Stimulated activated CD8-positive, alpha-beta memory T cell treated with anti-CD3 and anti-CD28 coated beads, Interleukin-15, amount 100 ng/mL, for 24 hours (primary cell): ENCODE data around the gene CCDC87.
"Not testable (repeated sequence)": the region's sequence is repeated elsewhere in the genome, so short reads cannot be mapped to it uniquely, and the experiment has no call there.

Experiments used
- DNase-seq: peaks from one replicate; pipeline ENCODE4 v3.0.0-alpha.2; 2020; ENCODE audit warnings: low read depth

CCDC87 gene, protein sequence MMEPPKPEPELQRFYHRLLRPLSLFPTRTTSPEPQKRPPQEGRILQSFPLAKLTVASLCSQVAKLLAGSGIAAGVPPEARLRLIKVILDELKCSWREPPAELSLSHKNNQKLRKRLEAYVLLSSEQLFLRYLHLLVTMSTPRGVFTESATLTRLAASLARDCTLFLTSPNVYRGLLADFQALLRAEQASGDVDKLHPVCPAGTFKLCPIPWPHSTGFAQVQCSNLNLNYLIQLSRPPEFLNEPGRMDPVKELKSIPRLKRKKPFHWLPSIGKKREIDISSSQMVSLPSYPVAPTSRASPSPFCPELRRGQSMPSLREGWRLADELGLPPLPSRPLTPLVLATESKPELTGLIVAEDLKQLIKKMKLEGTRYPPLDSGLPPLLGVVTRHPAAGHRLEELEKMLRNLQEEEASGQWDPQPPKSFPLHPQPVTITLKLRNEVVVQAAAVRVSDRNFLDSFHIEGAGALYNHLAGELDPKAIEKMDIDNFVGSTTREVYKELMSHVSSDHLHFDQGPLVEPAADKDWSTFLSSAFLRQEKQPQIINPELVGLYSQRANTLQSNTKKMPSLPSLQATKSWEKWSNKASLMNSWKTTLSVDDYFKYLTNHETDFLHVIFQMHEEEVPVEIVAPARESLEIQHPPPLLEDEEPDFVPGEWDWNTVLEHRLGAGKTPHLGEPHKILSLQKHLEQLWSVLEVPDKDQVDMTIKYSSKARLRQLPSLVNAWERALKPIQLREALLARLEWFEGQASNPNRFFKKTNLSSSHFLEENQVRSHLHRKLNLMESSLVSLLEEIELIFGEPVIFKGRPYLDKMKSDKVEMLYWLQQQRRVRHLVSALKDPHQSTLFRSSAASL

DNA sequence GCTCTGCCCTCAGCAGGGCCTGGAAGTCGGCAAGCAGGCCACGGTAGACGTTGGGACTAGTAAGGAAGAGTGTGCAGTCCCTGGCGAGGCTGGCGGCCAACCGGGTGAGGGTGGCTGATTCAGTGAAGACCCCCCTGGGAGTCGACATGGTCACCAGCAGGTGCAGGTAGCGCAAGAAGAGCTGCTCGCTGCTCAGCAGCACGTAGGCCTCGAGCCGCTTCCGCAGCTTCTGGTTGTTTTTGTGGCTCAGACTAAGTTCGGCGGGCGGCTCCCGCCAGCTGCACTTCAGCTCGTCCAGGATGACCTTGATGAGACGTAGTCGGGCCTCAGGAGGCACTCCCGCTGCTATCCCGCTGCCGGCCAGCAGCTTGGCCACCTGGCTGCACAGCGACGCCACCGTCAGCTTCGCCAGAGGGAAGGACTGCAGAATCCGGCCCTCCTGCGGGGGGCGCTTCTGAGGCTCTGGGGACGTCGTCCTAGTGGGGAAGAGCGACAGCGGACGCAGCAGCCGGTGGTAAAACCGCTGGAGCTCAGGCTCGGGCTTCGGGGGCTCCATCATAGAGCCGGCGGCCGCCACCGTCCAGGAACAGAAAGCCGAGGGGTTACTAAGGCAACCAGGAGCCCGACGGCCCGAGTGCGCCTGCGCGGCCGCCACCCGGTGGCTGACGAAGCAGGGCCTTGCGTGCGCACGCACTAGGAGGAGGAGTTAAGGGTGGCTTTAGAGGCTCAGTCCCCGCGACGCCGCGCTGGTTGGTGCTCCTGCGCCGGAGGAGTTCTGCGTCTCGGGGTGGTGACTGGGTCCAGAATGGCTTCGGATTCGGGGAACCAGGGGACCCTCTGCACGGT, at the start of gene CCDC87, which contains the start of gene CCS:
Gene CCDC87, minus strand, starts transcription at position 607 of the 846 bp plus-strand sequence. Its CDS starts 48 bp downstream, at position 559.
Gene CCS, plus strand, starts transcription at position 729 of the 846 bp plus-strand sequence. Its CDS starts 77 bp downstream, at position 806.
- DNase-seq, result peak; percentile 98

DNA sequence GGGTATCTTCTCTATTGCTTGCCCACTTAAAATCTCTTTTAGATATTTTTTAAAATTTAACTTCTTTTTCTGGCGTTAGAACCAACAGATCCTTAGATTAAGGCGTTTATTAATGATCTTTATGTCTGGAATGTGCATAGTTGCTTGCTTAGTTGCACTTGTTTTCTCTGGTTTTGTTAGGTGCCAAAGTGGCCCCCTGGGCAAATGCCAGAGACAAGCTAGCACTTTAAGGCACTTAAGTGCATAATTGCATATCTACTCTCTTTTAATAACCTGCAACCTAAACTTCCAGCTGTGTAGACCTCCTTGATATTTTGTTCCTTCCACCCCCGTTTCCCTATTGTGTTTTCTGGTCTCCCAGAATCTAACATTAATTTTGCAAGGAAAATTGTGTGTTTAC, 49.0 kb upstream of the CCDC87 start:
- DNase-seq, result no peak

DNA sequence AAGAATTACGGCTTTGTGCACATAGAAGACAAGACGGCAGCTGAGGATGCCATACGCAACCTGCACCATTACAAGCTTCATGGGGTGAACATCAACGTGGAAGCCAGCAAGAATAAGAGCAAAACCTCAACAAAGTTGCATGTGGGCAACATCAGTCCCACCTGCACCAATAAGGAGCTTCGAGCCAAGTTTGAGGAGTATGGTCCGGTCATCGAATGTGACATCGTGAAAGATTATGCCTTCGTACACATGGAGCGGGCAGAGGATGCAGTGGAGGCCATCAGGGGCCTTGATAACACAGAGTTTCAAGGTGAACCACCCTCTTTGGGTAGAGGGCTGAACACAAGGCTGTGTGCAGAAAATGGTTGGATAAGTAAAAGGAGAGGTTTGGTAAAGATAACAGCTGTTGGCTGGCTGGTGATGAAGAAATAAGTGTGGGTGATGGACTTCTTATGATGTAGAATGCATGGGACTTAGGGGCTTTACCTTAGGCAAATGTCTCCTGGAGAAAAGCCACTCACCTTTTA, 47.0 kb upstream of the CCDC87 start:
- DNase-seq, result not testable (repeated sequence)

DNA sequence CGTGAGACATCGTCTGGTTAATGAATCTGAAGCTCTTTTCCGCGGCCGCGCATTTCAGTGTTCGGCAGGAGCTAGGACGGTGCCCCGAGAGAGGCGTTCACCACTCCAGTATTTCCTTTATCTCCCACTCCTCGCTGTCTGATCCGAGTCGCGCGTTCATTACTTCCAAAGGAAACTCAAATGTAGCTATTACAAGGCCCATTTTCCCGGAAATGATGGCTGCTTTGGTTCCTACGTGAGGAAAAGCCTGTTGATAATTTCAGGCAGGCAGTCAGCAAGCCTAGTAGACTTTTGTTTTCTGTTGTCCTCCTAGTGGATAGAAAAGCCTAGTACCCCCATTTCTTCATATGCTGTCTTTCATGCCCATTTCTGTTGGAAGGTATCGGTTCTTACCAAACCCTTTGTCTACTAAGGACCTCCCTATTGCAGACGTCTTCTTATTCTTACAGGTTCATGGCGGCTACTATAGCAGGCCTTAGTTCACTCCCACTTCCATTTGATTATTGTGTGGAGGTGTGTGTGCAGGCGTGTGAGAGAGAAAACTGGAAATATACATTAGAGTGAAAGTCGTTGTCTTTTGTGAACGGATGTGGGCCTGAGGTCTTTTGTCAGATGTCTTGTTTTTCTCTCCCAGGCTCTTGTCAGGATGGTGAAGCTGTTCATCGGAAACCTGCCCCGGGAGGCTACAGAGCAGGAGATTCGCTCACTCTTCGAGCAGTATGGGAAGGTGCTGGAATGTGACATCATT, 46.4 kb upstream of the CCDC87 start:
- DNase-seq, result no peak

DNA sequence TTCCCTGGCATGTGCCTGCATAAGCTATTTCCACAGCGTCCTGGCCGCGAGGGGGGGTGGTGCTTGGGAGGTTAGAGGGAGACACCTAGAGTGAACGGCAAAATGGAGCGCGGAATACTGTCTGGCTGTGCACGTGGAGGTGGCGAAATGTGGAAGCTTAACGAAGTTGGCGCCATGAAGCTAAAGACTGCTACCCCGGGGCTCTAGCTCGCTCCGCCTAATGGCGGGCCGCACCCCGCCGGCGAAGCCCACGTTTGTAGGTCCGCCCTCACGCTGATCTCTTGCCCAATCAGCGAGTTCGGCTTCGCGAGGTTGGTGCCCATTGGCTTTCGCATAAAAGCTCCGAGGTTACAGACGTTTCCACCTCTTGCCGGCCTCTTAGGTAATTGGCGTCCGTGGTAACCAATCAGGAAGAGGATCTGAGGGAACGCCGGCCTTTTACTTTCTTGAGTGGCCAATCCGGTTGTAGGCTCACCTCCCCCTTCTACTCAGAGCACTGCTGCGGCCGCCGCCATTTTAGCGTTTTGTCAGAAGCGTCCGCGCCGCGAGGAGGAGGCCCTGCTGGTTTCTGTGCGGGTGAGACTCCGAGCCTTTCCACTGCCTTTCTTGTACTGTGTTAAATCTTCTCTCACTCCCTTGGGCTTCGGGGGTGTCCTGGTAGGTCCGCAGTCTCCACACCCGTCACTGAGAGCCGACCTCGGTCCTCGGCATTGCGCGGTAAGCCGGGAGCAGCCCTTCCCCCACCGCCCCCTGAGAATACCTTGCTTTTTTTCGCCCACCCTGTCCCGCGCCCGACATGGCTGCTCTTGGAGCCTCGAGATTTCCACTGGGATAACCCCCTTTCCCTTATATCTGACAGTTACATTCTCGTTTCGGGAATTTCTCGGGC, 45.6 kb upstream of the CCDC87 start, which contains the start of gene RBM4:
Gene RBM4, plus strand, starts transcription at position 527 of the 889 bp plus-strand sequence. CDS start 1,009 bp downstream, outside the sequence.
- DNase-seq, result peak; percentile 72

DNA sequence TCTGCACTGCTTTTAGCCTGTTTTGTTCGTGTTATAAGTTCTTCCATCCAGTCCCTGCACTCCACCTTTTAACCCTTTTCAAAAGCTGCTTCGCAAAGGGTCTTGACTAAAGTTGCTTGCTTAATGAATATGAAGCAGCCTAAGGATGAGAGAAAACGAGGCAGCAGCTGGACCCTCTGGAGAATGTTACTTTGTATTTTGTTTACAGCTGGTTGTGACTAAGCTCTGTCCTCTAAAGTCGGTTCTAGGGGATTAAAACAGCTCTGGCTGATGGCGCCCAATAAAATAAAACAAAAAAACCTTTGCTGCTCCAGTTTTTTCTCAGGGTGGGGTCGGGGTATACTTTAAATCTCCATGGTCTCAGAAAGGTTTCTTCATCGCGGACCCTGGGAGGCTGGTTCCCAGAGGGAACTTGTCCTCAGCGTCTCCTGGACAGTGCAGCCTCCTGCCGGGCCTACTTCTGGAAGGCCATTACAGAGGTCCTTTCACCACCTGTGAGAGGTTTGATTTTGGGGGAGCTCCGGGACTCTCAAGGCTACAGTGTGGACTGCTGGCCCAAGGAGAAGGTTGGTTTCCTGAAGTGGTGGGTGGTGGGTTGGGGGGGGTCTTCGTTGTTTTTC, 44.8 kb upstream of the CCDC87 start:
- DNase-seq, result no peak

DNA sequence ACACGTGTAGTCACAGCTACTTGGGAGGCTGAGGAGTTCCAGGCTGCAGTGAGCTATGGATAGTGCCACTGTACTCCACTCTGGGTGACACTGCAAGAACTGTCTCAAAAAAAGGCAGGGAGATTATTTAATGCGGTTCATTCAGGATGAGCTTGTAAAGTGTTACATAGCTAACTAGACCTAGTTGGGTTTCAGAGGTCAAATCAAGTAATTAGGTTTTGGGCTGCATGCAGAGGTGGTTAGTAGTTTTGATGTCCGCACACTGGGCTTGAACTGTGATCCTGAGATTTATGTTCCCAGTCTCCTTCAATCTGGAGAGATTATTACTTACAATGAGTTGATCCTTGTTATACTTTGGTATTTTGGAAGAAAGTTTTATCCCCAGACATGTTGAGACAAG, 43.5 kb upstream of the CCDC87 start:
- DNase-seq, result no peak

DNA sequence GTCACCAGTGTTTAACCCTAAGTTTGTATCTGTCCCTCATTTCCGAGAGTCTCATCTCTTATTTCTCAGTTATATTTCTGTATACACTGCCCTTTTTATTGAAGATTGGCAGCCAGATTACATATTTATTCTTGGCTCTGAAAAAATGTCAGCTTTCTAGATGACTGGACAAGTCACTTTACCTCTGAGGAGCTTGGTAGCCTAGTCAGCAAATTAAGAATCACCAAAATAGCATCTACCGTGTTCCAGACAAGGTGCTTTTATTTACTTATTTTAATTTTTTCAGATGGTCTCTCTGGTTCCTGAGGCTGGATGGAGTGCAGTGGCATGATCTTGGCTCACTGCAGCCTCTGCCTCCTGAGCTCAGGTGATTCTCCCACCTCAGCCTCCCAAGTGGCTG, 40.1 kb upstream of the CCDC87 start:
- DNase-seq, result no peak

DNA sequence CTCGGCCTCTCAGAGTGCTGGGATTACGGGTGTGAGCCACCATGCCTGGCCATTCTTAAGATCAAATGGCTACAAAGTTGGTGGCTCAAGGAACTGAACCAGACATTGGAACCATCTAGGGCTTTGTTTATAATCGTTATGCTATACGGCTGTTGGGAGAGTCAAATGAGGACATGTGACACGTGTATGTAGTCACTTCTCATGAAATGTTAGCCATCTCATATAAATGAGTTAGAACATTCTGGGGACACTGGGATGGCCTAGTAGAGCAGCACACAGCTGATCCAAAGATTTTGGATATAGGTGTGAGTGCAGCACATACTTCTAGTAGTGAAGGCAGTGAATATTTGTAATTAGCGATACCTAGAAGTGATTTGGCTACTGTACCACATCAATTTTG, 39.0 kb upstream of the CCDC87 start:
- DNase-seq, result no peak

DNA sequence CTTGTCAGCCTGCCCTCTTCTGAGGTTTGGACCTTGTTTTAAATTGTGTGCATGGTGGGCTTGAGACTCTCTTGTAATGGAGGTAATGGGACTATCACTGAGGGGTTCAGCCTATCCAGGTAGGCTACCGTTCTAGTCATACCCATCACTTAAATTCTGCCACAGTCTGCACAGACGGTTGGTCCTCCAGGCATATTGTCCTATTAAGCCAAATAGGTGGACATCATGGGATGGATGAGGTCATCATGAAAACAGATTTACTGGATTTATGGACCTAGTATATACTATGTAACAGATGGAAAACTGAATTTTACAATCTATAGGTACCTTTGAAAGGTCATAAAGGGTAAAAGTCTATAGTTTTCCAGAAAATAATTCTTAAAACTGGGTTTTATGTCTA, 36.5 kb upstream of the CCDC87 start:
- no peak for DNase-seq

DNA sequence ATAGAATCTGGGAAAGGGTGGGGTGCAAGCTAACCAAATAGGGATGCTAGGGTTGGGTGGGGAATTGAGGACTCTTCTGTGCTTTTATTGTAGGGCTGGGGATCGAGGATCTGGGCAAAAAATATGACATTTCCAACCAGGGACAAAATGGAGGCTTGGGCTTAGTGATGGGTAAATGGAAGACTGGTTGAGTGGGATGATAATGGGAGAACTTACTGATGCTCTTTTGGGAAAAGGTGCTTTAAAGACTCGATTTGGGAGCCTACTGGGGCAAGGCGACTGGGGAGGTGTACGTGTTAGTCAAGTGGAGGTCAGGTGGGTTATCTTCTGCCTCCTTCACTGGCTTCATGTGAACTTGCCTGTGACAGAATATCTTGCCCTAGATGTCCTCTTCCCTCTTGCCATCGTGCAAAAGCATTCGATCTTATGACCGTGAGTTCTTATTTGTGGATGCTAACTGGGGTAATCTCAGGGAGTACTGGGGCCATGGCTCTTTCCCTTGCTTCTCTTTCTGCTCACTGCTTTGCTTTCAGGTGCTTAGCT, 35.3 kb upstream of the CCDC87 start:
- DNase-seq, result no peak

DNA sequence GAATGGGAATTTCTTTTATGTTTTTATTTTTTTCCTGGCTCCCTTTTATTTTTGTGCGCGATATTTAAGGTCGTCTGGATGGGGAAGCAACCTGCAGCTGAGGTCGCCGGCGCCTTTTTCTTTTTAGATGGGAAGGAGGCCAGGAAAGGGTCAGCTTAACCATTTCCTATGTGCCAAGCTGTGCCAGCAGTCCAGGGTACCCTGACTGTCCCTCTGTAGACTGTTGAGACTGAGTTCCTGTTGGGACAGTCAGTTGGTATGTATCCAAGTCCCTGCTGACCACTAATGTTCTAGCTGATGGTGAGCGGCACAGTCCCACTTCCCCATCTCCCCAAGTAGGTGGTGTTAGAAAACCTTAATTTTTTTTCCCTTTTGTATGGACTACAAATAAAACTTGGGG, 34.1 kb upstream of the CCDC87 start:
- DNase-seq, result no peak

DNA sequence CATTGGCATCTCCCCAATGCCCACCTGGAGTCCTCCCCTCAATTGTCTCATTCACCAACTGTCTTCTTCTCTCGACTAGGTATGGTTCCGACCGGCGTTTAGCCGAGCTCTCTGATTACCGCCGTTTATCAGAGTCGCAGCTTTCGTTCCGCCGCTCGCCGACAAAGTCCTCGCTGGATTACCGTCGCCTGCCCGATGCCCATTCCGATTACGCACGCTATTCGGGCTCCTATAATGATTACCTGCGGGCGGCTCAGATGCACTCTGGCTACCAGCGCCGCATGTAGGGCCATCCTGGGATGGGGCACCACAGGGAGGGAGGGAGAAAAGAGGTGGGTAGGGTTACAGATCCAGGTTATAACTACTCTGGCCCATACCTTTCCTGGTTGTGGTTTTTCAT, 33.5 kb upstream of the CCDC87 start:
- DNase-seq, result no peak

DNA sequence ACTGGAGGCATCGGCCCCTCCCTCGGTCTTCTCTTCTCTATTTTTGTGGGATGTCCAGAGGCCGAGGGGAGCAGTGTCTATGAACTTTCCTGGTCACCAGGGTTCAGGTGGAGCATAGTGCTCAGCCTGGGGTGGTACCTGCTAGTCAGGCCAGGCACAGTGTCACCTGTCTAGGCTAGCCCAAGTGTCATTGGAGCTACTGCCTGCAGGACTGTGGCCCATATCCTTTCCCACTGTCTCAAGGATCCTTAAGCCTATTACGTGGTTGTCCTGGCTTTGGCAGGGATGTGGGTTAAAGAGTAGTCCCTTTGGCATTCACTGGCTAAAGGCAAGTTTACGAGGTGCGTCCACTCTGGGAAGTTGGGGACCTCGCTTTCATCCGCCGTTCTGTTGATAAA, 32.9 kb upstream of the CCDC87 start:
- no peak for DNase-seq

DNA sequence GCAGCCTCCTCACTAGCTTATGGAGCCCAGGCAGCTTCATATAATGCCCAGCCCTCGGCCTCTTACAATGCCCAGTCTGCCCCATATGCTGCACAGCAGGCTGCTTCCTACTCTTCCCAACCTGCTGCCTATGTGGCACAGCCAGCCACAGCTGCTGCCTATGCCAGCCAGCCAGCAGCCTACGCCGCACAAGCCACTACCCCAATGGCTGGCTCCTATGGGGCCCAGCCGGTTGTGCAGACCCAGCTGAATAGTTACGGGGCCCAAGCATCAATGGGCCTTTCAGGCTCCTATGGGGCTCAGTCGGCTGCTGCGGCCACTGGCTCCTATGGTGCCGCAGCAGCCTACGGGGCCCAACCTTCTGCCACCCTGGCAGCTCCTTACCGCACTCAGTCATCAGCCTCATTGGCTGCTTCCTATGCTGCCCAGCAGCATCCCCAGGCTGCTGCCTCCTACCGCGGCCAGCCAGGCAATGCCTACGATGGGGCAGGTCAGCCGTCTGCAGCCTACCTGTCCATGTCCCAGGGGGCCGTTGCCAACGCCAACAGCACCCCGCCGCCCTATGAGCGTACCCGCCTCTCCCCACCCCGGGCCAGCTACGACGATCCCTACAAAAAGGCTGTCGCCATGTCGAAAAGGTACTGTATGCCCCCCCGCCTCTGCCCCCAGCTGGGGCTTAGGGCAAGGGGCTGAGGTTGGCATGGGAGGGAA, 32.3 kb upstream of the CCDC87 start:
- DNase-seq, result no peak

DNA sequence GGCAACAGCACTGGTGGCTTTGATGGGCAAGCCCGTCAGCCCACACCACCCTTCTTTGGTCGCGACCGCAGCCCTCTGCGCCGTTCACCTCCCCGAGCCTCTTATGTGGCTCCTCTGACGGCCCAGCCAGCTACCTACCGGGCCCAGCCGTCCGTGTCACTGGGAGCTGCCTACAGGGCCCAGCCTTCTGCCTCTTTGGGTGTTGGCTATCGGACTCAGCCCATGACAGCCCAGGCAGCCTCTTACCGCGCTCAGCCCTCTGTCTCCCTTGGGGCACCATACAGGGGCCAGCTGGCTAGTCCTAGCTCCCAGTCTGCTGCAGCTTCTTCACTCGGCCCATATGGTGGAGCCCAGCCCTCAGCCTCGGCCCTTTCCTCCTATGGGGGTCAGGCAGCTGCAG, 31.6 kb upstream of the CCDC87 start:
- DNase-seq, result no peak

DNA sequence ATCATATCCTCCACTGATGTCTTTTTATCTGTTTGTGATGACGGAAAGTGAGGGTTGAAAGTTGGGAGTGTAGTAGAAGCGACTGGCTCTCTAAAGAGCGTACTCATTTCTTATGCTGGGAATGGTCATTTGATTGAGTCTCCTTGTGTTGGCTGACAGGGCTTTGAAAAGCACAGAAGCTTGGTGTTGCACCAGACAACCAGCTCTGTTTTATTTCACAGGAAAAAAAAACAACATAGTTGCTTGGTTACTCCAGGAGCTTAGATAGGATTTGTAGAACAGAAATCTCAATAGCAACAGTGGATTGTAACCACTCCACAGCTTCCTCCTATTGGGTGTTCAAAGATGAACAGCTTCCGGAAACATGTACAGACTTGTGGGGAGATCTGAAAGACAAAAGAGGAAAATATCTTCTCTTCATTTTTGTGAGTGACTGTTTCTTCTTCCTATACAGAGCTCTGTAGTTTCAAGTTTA, 26.3 kb upstream of the CCDC87 start:
- DNase-seq, result no peak

DNA sequence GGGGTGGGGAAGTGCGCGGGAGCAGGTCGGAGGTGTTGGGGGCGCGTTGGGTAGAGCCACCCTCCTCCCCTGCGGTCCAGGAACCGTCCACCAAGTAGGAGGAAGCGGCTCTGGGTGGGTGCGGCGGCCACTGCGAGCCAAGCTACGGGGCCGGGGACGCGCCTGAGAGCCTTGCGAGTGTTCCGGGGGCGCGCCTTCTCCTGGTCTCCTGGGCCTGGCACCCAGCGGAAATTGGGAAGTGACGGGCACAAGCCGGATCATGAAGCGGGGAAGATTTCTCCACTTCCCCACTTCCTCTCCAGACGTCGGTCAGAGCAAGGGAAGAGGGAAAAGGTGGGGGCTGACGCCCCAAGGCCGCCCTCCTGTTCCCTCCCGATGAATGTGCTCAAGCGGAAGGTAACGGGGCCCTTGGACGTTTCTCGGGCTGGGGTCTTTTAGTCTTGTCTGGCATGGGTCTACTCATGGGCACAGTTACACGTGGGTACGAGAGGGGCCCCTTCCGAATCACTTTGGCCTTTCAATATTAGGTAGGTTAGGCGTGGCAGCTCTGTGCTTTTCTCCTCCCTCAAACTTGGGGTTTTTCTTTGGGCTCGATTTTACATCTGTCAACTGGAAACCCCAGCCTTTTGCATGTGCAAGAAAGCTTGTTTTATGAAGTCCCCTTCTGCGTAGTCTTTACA, 24.4 kb upstream of the CCDC87 start:
- DNase-seq, result no peak
